GM21528 (cell line): ENCODE measurements around the gene COL18A1.

Source experiments
- ATAC-seq: cut with Tn5 transposase; IDR thresholded peaks from one replicate; pipeline ENCODE4 v1.9.1; 2021; ENCODE audit warnings: mild to moderate bottlenecking, moderate library complexity; ENCODE audit not compliant: unreplicated experiment, low FRiP score

The COL18A1 gene

DNA sequence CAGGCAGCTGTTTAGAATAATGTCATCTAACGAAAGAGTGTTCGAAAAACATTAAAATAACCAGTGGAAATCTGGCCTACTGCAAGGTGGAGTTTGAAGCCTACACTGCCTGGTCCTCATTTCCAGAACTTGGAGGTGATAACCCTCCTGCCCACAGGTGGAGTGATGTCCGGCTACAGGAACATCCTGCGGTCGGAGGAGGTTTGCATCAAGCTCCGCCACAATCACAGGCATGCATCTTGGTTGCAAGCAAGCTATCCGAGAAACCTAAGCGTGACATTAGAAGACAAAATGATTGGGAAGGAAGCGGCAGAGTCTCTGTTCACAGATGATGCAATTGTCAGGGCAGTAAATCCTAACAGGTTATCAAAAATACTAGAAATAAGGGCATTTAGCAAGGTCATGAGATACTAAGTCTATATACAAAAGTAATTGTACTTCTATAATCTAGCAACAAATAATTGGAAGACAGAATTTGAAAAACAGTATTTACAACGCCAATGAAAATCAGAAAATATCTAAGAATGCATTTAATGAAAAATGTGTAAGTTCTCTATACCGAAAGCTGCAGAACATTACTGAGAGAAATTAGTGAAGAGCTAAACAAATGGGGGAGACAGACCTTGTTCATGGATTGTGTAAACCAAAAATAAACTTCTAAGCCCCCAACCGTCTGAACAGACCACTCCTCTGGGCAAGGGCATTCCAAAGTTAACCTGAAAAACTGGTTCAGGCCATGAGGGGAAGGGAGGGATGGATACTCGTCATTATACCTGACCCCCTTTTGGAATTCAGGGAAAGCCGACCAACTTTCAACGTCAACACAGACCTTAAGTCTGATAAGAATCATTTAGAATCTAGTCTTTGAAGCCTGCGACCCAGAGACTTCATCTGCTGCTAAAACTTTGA is 141.9 kb downstream of the COL18A1 start:
- ATAC-seq, result no peak

DNA sequence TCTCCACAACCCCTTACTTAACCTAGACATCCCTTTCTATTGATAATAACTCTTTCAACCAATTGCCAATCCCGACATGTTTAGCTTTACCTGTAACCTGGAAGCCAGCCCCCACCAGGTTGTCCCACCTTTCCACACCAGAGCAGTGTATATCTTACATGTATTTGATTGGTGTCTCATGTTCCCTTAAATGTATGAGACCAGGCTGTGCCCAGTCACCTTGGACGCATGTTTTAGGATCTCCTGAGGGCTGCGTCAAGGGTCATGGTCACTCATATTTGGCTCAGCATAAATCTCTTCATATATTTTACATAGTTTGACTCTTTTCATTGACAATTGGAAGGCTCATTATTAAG is 142.6 kb downstream of the COL18A1 start:
- ATAC-seq, result no peak

GRCh38 chr21:45548711-45549491 is 143.9 kb downstream of the COL18A1 start:
- ATAC-seq, result no peak

DNA sequence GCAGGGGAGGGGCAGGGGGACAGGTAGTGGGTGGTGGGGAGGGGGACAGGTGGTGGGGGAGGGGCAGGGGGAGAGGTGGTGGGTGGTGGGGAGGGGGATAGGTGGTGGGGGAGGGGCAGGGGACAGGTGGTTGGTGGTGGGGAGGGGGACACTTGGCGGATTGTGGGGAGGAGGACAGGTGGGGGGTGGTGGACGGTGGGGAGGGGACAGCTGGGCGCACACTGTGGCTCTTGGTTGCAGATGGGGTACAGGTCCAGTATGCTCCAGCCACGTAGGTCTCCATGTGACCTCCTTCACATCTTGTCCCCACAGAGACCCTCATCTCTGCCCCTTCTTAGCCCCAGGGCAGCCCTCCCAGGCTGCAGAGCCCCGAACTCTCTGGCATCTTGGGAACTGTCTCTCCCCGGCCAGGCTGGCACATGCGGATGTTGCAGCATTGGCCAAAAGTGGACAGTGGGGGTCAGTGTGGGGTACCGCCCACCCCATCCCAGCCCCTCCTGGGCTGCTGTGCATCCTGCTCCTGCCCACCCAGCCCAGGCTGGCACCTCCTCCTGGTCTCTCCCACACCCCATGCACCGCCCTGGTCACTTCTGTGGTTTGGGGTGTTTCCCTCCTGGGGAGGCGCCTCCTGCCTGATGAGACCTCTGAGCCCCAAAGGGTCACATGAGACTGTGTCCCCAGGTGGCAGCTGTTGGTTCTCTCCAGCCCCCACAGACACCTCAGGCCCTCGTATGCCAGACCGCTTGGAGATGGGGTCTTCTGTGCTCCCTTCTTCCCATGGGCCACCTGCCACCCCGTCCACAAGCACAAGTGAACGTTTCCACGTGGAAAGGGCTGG is 144.9 kb downstream of the COL18A1 start:
- no peak for ATAC-seq

GRCh38 chr21:45550522-45551210 is 145.7 kb downstream of the COL18A1 start:
- no peak for ATAC-seq

GRCh38 chr21:45551316-45551715 is 146.4 kb downstream of the COL18A1 start:
- ATAC-seq, result no peak

DNA sequence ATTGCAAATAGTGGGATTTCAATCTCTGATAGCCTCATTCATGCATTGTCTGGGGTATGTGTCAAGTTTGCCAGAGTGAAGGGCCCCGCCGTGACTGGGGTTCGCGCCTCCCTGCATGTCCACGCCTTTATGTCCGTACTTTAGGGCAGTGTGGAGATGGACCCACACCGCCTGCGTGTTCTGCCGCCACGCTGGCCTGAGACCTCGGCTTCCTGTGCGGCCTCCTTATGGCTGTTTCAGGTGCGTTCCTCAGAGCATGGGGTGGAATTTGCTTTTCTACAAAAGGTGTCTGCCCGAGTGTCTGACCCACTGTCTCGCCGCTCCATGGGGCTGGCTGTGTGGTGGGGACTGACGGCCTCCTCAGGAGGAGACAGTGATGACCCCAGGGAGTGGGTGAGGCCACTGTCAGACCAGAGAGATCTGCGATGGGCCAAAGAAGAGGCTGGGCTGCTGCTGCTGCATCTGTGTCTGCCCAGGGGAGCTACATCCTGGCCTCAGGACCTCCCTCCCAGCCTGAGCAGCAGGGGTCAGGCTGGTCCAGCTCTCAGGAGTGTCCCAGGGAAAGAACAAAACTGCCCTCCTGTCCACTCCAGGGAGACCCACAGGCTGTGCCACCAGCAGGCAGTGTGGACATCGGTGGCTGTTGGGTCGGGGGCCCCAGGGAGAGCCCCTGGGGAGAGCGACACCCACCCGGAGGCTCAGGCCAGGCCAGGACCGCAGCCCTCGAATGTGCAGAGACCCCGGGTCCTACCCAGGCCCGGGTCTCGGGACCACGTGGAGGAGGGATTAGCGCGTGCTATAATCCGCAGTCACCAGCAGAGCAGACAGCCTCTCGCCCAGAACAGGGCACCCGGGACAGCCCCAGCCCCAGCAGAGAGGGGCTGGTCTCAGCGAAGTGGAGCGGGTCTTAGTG is 147.1 kb downstream of the COL18A1 start:
- no peak for ATAC-seq

GRCh38 chr21:45552696-45553391 is 147.9 kb downstream of the COL18A1 start:
- no peak for ATAC-seq

- peak; percentile 45 for ATAC-seq
Observed at GRCh38 chr21:45554477-45555175, 149.7 kb downstream of the COL18A1 start.

- ATAC-seq, result no peak
Observed at GRCh38 chr21:45555251-45555556, 150.2 kb downstream of the COL18A1 start.

DNA sequence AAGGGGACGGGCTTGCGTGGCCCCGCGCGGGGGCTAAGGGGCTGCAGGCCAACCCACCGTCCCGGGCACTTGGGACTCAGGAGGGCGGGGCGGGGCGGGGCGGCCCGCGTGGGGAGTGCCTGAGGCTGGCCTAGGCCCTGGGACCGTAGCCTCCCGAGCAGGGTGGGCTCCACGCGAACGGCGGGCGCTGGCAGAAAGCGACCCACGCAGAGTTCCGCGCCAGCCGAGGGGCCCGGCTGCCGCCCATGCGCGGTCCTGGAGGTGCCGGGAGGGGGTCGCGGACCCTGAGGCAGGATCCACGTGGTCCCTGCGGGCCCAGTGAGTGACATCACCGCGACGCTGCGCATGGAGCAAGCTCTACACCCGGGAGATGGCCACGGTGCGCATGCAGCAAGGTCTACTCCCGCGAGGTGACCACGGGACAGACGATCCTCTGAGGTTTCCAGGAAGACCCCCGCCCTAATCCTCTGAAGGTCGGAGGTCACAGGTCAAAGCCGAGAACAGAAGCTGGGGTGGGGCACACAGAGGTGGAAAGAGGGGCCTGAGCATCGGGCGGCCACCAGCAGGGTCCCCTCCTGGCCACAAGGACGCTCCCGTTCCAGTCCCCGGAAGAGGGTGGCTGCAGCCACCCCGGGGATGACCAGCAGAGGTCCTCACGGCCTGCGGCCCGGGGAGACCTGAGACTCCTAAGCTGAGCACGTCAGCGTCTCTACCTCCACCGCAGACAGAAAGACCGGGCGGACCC is 150.8 kb downstream of the COL18A1 start:
- no peak for ATAC-seq

- no peak for ATAC-seq
Observed at GRCh38 chr21:45556302-45556644, 151.3 kb downstream of the COL18A1 start.

- no peak for ATAC-seq
Observed at GRCh38 chr21:45556645-45557615, 152.0 kb downstream of the COL18A1 start.

GRCh38 chr21:45557616-45558043 is 152.7 kb downstream of the COL18A1 start:
- ATAC-seq, result no peak

DNA sequence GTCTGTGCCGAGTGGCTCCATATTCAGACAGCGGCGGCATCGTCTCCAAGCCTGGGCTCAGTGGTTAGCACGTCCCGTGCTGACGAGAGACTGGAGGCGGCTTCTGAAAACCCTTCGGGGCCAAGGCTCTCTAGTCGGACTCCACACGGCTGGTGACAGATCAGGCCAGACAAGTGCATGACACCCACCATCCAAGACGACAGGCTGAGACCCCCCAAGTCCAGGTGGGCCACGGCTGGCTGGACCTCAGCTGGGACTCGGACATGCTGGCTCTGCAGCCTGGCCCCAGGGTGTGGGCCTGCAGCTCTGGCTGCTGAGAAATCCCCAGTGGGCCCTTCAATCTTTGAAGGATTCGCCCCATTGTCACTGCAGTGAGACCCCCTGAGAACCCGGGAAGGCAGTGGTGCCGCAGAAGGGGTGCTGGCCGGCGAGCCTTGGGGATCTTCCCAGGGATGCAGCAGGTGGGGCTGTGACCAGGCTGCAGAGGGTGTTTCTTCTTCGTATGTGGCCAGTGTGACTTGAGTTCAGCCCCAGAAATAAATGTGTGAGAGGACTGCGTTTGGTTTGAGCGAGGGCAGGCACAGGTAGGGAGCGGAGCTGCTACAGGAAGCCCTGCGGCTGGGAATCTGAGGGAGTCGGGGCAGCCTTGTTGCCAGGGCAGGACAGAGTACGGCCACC is 153.2 kb downstream of the COL18A1 start:
- ATAC-seq, result no peak
